GM19468 (cell line): ENCODE data around the gene KMT5B.

Source experiments
- ATAC-seq: cut with Tn5 transposase; IDR thresholded peaks from one replicate; pipeline ENCODE4 v1.9.1; 2021; ENCODE audit warnings: mild to moderate bottlenecking, moderate library complexity, moderate number of reproducible peaks; ENCODE audit not compliant: unreplicated experiment; ENCODE audit errors: extremely low read depth

The KMT5B gene

GRCh38 chr11:68148071-68148805 lies 64.9 kb downstream of the KMT5B start:
- ATAC-seq: no peak

DNA sequence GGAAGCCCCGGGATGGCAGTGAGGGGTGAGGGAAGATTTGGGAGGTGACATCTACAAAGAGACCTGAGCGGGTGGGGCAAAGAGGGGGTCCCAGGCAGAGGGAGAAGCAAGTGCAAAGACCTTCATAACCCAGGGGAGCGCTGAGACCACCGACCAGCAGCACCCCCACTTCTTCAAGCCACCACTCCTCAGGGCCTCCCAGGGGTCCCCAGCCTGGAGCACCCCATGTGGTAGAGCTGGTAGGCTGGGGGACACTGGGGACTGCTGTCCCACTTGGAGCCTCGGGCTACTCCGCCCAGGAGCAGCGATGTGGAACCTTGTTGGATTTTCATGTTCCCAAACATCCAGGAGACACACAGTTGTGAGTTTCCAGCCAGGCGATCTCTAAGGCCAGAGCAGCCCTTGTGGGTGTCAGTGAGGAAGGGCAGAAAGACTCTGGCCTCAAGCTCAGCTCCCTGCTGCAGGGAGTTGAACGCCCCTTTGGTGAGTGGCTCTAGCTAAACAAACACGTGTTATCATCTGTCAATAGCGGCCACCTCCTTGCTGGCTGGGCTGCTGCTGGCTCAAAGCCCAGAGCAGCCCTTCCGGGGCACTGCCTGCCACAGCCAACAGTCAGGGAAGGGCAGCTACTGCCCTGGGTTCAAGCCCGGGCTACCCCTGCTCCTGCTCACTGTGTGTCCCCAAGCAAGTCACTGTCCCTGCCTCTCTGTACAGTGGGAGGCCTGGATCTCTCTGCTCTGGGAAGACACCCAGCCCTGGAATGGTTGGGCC lies 66.2 kb downstream of the KMT5B start:
- no peak for ATAC-seq

- no peak for ATAC-seq
Measured at GRCh38 chr11:68146010-68146540, 67.0 kb downstream of the KMT5B start.

DNA sequence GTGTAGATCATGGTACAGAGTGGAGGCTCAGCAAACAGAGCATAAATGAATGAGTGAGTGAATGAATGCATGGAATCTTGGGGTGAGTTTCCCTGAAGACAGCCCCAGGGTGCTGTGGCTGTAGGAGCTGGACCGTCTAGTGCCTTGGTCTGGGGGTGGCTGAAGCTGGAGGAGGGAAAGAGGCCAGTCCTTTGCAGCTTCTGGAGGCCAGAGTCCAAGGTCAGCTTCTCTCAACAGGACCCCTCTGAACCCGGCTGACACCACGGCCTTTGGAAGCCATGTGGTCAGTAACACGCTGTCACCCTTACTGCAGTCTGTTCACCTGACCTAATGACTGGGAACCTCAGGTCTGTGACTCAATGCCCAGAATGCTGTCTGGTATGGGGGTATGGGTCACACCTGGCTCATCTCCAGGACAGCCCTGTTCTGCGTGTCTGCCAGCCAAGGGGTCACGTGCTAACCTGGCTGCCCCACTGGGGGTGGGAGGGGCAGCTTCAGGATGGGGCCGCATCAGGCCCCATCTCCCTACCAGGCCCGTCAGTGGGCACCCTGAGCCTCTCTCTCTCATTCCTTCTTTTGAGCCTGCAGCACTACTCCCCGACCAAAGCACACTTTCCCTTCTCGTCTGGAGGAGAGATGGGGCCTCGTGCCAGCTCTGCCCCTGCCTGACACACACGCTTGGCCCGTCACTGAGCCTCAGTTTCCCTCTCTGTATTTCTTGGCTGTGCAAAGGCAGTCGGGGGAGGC lies 67.8 kb downstream of the KMT5B start:
- no peak for ATAC-seq

GRCh38 chr11:68143310-68143689 lies 69.8 kb downstream of the KMT5B start:
- no peak for ATAC-seq

DNA sequence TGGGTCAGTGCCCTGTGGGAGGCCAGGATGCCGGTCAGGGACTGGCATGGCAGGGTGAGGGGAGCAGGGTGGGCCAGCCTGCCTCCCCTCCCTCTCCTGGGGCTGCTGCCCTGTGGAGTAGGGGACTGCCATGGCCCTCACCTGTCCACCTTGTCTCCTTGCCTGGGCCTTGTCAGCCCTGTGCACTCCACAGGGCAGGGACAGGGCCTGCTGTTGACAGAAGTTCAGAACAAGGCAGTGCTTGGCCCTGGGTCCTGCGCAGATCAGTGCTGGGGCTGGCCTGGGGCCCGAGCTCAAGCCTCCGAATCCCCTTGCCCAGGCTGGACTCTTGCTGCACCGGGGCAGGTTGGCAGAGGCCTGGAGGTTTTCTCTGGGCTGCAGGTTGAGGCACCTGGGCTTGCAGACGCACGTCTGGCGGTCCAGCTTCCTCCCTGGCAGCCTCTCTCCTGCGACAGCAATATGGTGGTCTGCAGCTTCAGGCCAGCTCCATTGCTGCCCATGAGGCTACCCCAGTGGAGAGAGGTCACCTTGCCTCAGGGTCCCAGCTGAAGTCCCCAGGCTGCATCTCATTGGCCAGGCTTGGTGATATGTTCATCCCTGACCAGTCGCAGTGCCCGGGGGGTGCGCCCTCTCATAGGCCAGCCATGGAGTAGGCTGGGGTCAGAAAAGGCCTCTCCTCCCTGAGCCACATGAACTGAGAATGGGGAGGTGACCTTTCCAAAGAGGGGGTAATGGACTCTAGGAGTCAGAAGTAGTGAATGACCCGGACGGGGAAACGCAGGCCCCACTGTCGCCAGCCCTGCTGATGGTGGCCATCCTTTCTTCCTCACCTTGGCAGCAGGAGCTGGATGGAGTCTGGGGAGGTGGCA lies 70.4 kb downstream of the KMT5B start:
- ATAC-seq: no peak

DNA sequence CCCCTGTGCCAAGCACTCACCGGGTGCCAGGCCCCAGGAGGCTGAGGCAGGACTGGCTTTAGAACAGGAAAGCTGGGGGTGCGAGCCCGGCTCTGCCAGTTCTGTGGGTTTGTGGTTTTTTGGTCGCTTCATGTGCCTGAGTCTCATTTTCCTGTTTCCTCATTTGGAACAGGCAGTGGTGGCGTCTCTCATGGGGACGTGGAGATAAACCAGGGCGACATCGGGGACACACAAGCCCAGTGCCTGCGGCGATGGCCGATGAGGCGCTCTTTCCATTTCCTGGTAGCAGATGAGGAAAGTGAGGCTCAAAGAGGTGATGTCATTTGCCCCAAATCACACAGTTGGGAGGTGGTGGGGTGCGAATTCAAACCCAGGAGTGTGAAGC lies 71.1 kb downstream of the KMT5B start:
- no peak for ATAC-seq

- no peak for ATAC-seq
Measured at GRCh38 chr11:68141246-68142027, 71.7 kb downstream of the KMT5B start.

DNA sequence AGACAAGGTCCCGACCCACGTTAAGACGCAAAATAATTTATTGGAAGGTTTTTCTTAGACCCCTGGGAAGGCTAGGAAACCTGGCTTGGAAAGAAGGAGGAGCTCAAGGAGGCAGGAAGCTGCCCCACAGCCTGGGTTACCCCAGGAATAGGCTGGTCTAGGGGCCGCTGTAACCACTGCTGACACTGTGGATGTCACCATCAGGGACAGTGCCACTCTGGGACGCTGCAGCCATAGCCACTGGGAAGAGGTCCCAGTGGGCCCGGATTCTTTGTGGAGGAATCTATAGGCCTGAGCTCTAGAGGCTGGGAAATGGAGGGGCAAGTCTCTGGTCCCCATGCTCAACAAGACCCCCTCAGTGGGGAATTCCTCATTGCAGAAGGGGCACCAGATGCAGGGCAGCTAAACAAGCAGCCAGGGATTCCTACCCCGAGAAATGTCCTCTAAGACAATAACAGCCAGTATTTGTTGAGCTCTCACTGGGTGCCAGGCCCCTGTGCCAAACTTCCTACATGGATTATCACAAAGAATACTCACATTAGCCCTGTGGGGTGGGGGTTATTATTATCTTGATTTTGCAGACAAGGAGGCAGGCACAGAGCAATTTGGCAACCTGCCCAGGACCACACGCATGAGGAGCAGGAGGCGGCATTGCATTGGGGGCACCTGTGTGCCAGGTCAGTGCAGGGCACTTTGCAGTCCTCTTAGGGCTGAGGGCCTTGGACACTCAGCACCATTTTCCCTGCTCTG lies 72.4 kb downstream of the KMT5B start:
- ATAC-seq: no peak

DNA sequence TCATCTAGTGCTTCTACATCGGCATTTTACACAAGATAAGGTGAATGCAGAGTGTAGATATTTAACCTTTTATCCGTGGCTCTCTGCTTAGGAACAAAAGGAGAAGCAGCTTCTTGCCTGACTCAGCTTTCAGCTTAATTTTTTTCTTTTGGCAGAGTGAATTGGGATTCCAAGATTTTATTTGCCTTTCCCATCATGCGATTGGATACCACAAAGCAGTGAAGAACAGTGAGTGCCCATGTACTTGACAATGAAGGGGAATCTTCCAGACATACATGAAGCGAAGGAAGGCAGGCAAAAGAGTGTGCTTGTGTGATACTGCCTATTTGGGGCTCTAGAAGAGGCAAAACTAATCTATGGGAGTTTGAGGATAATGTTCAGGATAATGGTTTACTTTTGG lies 74.9 kb downstream of the KMT5B start:
- ATAC-seq: no peak

DNA sequence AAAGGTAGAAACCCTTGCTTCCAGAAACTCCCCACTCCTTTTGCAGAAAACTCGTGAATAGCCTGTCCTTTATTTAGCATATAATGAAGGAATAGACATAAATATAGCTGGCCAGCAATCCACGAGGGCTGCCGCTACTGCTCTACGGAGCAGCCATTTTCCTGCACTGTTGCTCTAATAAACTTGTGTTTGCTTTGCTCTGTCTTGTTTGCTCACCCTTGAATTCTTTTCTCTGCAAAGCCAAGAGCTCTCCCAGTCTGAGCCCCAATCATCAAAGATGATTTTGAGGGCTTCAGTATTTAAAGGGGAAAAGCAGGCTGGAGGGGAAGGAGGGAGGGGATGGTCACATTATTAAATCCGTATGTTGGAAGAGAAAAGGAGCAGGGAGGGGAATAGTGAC lies 75.3 kb downstream of the KMT5B start:
- ATAC-seq: no peak

DNA sequence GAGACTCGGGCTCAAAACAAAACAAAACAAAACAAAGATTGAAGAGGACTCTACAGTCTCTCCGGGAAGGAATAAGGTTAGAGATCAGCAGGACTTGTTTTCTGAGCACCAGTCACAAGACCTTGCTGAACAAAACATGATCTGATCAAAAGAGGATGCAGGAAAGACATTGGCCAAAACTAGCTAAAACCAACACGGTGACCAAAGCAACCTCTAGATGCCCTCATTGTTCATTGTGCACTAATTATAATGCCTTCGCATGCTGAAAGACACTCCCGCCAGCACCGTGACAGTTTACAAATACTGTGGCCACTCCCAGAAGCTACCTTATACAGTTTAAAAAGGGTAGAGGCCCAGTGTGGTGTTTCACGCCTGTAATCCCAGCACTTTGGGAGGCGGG lies 76.2 kb downstream of the KMT5B start:
- no peak for ATAC-seq

- no peak for ATAC-seq
Measured at GRCh38 chr11:68135161-68135560, 77.9 kb downstream of the KMT5B start.

GRCh38 chr11:68133761-68134160 lies 79.3 kb downstream of the KMT5B start:
- no peak for ATAC-seq

DNA sequence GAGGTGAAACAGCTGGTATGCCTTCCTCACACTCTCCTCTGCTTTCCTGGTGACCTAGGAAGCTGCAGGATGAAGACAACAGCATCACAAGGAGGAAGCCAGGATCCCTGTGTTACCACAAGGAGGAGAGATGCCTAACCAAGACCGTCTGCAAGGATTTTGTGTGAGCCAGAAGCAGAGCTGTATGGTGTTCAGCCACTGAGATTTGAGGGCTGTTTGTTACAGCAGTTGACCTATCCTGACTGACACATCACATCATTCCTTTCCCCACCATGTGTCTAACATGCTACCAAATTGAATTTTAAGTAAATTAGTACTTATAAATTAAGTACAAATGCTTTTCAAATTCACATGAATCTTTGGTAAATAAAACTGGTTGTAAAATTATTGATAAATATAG lies 83.0 kb downstream of the KMT5B start:
- no peak for ATAC-seq

DNA sequence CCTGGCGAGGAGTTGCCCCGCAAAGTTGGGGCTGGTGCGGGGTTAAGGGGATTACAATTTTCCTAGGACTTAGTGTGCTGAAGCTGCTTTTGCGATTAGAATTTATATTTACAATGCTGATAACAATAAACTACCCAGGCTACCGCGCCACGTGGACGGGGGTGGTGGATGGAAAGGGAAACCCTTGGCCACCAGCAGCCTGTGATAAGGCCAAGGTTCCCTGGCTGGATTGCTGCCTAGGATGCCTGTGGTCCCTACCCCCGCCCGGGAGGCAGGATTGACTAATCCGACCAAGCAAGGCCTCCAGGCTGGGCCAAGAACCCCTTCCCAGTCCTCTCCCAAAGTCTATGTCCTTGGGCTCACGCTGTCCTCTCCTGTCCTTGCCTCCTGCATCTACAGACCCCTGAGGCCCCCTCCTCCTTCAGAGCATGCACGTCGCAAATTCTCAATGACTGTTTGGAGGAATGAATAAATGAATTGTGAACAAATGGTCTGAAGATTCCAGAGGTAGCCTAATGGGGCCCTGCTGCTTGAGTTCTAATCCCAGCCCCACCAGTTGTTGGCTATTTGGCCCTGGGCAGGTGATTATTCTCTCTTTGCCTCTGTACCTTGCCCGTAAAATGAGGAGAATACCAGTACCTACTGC lies 84.3 kb downstream of the KMT5B start:
- ATAC-seq: no peak

- no peak for ATAC-seq
Measured at GRCh38 chr11:68127714-68128681, 85.1 kb downstream of the KMT5B start.
